Right forelimb (tissue), 1 donor: ENCODE data around the gene RGPD3.
"Not testable (repeated sequence)": the region's sequence is repeated elsewhere in the genome, so short reads cannot be mapped to it uniquely, and the experiment has no call there.

Source experiments
- DNase-seq: peaks from one replicate; pipeline ENCODE4 v3.0.0-alpha.2; 2018

RGPD3 gene

DNA sequence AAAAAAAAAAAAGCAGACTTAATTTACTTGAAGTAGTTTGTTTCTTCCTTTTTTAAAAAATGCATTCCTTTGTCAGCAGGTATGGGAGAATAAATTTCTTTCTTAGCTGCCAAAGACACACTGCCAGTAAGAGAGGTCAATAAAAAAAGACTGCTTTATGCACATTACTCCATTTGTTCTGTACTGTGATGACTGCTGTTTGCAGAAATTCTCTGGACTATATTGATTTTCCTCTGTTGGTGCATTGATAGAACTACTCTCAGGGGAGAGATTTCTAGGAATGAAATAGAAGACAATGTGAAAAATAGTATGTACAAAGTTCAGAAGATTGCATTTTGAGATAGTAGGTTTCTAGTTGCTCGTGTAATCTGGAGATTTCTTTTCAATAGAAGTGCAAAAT, 11.3 kb upstream of the RGPD3 start:
- DNase-seq = not testable (repeated sequence)

DNA sequence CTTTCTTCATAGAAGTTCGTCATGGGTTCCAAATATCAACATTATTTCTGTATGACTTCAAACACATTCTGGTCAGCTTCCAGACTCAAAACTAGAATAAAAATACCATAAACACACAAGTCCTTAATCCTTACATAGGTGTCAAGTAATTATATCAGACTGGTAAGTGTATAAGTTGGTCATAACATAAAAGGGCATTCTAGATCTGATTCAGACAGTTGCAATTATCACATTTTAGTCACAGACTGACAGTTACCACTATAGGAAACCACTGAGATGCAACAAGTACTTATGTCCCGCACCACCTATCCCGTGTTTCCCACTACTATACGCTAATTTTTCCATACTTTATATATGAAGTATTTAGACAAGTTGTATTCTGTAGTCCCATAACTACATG, 9.4 kb upstream of the RGPD3 start:
- not testable (repeated sequence) for DNase-seq

DNA sequence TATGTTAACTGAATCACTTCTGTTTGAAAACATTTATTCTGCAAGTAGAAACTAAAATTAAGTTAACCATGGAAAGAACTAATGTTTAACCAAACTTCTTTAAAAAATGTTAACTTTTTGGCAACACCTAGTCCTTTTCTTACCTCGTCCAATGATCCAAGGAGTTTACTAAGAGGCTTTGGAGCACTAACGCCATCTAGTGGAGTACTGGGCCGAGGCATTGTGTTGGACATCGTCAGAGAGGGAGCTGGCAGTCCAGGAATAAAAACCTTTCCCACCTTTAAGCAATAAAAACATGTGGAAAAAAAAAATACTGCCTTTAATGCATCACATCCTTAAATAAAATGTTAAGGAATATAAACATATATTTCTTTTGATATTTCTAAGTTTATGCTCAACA, 2.4 kb upstream of the RGPD3 start:
- DNase-seq = not testable (repeated sequence)

DNA sequence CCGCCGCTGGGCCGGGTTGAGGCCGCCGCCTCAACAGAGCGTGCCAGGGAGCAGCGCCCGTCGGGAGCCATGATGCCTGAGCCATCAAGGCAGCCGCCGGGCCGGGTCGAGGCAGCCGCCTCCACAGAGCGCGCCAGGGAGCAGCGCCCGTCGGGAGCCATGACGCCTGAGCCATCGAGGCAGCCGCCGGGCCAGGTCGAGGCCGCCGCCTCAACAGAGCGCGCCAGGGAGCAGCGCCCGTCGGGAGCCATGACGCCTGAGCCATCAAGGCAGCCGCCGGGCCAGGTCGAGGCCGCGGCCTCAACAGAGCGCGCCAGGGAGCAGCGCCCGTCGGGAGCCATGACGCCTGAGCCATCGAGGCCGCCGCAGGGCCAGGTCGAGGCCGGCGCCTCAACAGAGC, 697 bp downstream of the RGPD3 start:
- DNase-seq = not testable (repeated sequence)

DNA sequence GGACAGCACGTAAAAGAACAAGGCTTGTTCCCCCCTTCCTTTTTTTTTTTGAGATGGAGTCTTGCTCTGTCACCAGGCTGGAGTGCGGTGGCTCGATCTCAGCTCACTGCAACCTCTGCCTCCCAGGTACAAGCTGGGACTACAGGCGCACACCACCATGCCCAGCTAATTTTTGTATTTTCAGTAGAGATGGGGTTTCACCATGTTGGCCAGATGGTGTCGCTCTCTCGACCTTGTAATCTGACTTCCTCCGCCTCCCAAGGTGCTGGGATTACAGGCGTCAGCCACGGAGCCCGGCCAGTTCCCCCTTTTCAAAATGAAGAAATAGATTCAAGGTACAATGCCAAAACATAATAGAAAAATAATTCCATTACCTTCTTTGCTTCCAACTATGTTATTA, 6.3 kb downstream of the RGPD3 start:
- not testable (repeated sequence) for DNase-seq

DNA sequence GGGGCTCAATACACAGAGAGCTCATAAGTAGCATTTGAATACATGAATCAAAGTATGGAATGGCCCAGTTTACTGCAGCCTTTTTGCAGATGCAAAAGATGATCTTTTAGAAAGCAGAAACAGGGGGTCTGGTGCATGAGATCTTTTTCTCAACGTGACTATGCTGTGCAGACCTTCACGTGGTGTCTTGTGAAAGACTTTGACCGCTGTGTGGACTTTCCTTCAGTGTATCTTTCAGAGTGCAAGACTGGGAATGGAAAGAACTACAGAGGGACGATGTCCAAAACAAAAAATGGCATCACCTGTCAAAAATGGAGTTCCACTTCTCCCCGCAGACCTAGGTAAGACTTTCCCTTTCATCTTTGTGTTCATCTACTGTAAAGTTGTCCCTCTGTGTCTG, 77.5 kb downstream of the RGPD3 start:
- not testable (repeated sequence) for DNase-seq

DNA sequence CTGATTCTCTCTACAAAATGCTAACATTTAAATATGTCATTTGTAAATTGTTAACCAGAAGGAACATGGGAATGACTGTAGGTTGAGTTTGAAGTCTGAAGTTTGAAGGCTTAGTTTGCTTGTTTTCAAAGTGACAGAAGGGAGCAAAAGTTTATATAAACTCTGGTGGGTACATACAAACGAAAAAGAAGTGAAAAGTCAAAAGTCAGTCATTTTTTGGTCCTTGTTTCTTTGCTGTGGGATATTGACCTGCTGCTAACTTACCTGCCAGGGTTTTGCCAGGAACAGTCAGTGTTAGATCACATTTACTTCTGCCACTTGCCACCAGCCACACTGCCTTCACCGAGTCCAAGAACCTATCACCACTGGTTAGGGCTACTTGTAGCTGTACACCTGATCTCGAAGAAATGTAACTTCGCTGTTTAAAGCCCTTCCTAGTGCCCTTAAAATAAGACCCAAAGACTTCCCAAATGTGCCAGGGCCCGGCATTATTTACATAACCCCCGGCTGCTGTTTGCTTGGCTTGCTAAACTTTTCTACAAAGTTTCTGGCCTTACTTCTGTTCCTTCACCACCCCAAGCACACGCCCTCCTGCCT, 79.3 kb downstream of the RGPD3 start:
- not testable (repeated sequence) for DNase-seq

DNA sequence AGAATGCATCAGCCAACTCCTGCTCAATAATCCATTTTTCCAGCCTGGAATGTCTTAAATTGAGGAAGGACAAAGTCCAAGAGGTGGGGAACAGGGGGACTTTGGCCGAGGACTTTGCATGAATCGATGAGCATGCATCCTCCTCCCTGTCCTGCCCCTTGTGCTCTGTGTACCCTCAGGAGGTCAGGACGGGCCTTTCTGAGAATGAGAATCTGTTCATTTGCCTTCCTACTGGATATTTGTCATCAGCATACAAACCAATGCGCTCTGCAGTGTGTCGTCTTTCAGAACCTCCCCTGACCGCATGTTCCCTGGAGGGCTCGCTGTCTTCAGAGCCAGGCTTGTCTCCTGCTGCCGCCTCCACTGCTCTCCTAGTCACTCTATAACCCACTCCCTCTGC, 83.7 kb downstream of the RGPD3 start:
- not testable (repeated sequence) for DNase-seq

DNA sequence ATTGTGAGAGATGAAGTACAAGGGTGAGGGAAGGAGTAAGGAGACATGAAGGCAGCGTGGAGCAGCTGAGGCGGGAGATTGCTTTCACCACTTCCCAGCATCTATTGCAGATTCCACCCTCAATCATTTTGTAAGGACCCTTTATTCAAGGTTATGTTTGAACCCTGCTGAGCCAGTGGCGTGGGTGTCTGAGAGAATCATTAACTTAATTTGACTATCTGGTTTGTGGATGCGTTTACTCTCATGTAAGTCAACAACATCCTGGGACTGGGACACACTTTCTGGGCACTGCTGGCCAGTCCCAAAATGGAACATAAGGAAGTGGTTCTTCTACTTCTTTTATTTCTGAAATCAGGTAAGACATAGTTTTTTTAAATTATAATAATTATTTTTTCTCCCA, 86.3 kb downstream of the RGPD3 start:
- not testable (repeated sequence) for DNase-seq

DNA sequence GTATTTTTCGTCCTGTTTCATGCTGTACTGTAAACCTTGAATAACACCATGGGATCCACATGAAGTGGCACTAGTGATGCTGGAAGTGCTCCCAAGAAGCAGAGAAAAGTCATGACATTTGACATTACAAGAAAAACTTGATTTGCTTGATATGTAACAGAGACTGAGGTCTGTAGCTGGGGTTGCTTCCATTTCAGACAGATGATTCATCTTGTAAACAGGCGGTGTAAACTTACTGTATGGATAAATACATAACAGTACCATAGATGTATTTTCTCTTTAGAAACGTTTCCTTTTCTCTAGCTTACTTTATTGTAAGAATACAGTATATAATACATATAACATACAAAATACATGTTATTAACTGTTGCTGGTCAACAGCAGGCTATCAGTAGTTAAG, 88.6 kb downstream of the RGPD3 start:
- not testable (repeated sequence) for DNase-seq

DNA sequence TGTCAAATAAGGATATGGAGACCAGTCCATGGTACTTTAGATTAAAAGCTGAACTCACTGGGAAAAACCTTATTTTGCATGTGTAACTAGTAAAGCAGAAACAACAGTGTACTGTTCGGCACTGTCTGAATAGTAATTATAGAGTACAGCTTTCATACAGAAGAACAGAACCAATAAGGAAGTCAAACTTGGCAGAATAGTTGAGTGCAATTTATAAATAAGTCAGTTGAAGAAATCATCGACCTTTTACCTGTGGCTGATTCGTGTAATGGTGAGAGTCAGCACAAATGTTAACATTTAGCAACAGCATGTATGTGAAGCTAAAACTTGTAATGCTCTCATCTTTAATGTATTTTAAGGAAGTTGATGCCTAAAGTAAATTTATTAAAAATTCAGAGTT, 99.0 kb downstream of the RGPD3 start:
- DNase-seq = not testable (repeated sequence)

DNA sequence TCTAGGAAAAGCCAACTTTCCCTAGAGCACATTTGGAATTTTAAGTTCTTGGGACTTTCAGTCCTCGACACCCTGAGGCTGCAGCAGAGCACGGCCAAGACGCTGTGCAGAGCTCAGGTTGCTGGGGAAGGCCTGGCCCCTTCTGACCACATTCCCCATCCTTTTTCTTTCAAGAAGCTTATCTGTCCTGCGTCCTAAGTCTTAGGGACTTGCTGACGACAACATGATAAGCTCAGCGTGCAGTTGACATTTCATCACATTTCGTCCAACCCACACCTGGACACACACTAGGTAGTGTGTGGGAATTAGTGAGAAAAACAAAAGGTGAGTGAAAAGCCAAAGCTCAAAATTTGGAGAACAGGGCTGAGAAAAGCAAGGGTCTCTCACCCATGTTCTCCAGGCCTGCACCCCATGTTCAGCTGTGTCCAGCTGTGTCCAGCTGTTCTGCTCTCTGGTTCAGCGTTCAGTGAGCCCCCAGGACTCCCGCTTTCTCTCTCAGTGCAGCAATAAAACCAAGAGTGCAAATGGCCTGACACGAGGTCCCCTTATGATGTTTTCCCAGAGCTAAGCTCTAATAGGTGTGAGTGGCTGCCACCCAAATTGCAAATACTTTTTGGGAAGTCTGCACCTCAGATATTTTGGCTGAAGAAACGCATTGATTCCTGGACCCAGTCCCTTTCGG, 101.9 kb downstream of the RGPD3 start:
- DNase-seq = no peak

DNA sequence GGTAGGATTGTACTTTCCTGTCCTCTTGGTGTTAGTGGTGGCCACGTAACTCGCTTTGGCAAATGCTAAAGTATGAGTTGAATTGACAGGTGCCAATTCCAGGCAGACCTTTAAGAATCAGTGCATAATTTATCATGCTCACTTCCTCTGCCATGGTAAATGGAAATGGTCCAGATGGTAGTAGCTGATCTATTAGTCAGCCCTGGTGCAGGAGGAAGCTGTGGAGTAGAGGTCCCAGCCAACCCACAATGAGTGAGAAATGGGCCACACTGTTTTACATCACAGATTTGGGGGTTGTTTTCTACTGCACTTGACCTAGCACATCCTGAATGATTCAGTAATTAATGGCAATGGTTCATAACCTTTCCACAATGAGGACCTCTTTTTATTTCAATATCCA, 104.4 kb downstream of the RGPD3 start:
- no peak for DNase-seq

DNA sequence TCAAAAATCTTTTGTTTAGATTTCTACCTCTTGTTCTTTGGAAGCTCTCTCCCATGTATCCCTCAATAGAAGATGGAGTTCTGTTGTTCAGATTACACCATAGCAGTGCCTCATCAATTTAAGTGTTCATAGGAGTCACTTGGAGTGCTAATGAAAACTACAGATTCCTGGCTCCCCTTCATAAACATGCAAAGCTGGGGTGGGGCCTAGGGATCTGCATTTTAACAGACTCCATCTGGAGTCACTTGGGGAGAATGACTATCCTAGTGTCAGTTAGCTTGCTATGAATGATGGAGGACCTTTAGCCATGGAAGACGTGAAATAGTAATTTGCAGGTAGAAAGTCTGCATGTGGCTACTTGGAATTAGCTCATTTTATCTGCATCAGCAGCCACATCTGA, 105.4 kb downstream of the RGPD3 start:
- no peak for DNase-seq

DNA sequence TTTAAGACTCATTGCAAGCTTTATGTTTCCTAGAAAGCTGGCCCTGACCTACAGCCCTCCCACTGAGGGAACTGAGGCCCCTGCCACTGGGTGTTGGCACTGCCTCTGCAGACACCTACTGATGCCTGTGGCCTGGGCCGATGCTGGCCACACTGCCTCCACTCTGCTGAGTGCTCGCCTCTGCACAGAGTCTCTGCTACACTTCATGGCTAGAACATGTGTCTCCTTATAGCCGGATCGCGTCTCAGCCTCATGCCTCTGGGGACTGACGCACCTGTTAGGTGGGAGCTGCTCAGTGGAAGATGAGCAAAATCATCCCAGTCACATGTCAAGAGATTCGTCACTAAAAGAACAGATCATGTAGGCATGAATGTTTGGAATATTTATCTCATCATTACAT, 108.7 kb downstream of the RGPD3 start:
- no peak for DNase-seq

DNA sequence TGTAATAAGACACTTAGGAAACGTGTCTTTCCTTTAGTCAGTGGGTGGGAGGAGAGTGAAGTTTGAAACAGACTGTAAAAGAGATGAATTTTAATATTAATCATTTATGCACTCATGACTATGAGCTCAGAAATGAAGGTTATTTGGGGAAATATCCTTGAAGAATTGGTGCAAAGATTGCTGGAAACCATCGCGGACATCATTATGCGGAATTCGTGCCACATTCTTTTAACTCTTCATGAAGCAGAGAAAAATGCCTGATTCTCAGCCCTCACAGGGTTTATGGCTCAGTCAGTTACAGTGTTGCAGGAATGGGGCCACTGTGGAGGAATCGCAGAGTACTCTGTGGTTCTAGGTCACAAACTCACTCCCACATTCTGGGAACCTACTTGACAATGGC, 109.7 kb downstream of the RGPD3 start:
- no peak for DNase-seq

DNA sequence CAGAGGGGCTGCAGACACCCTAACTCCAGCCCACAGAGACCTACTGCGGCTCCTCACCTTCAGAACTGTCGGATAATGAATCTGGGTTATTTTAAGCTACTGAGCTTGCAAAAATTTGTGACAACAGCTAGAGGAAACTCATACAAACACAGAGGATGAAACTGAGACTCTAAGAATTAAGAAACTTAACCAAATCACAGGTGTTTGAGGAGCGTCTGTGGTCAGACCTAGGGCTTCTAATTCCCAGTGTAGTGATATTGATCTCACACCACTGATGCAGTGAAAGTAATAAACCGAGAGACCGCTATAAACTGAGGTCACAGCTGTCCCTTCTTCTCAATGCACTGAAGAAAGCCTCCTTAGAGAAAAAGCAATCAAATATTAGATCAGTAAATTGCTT, 110.1 kb downstream of the RGPD3 start:
- DNase-seq = no peak

DNA sequence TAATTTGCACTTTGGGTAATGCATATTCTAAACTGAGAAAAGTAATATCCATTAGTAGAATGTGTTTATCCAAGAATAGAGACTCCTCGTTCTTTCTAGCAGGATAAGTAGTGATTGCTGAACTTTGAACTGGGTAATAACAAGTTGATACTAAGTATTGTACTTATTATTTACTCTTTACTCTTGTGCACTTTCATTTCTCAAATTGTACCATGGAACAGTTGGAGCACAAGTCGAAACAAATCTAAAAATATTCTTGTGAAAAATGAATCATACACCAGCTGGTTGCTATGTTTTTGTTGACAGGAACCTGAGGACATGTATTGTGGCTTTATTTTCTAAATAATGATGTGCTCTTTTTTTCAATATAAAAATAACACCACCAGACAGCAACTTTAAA, 111.9 kb downstream of the RGPD3 start:
- no peak for DNase-seq

DNA sequence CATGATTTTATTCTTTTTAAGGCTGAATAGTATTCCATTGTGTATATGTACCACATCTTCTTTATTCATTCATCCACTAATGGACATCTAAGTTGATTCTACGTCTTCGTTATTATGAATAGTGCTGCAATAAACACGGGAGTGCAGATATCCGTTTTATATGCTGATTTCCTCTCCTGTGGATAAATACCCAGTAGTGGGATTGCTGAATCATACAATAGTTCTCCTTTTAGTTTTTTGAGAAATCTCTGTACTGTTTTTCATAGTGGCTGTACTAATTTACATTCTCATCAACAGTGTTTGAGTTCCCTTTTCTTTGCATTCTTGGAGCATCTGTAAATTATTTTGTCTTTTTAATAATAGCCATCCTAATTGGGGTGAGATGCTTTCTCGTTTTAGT, 114.5 kb downstream of the RGPD3 start:
- no peak for DNase-seq

DNA sequence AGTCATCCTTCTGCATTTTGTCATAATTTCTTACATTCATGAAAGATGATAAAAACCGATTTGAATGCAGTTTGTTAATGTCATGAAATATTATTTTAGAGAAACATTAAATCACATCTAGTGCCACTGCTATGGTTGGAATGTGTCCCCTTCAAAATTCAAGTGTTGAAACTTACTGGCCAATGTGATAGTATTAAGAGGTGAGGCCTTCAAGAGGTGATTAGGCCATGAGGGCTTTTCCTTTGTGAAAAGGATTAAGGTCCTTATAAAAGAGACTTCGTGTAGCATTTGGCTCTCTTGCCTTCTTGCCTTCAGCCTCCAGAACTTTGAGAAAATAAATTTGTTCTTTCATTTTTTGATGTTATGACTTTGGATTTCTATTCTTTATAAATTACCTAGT, 117.2 kb downstream of the RGPD3 start:
- no peak for DNase-seq

DNA sequence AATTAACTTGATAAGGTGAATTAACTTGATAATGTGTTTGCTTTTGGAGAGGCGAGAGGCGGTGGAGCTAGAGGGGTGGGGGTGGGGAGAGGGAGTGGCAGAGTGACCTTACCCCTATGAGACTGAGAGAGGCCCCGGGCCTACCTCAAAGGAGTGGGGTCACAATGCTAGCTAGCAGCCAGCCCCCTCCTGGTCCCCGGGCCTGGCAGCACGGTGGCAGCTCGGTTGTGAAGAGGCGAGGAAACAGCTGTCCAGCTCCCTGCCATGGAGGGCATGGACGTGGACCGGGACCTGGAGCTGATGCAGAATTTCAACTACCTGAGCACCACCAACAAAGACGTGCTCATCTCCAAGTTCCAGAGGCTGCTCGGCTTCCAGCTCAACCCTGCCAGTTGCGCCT, 123.9 kb downstream of the RGPD3 start:
- DNase-seq = no peak

DNA sequence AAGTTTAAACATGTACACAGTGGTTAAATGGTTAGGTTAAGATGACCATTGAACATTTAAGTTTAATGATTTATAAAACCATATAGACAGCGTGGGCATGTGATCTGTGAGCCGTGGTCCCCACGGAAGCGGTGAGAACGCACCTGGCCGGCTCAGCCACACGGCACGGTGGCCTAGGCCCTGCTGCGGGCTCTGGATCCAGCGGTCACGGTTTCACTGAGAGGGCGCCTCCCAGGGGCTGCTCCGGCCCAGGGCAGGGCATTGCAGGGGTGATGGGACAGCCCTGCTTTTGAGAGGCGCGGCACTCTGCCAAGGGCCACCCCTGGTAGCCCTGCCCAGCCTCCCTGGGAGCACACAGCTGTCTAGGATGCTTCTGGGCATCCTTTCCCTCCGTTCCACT, 124.9 kb downstream of the RGPD3 start:
- DNase-seq = no peak

DNA sequence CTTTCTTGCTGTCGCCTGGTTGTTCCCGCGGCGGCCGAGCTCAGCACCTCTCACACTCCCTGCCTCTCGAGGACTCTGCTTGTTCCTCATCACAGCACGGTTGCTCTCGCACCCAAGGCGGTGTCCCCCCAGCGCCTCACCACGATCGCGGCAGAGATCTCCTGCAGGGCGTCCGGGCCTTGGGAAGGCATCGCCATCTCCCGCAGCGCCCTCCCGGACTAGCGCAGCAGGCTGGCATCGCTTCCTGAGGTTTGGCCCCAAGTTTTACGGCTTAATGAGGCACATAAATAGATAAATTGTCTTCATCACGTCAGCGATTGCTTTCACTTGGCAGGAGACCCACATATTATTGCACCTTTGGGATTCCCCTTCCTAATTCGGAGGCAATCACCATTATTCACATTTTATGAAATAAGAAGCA, 125.4 kb downstream of the RGPD3 start:
- no peak for DNase-seq

DNA sequence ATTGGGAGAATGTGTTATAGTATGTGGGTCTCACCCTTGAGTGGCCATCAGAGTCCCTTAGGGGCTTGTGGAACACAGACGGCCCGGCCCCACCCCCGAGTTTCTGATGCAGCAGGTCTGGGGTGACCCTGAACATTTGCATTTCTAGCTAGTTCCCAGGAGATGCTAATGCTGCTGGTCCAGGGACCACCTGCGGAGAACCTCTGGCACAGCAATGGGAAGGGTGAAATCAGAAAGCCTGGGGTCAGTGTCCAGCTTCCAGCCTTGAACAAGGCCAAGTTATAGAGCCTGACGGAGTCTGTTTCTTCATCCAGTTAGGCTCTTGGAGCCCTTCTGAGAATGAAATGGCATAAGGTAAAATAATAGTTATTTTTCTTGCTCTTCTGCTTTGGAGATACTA, 126.5 kb downstream of the RGPD3 start:
- no peak for DNase-seq
